HG03064 (cell line): Measurements from ENCODE around the gene FBXL17.
A peak's percentile ranks its signal among the peaks of the same experiment; 100 is the strongest.

ENCODE experiments used
- ATAC-seq: cut with Tn5 transposase; IDR thresholded peaks from one replicate; pipeline ENCODE4 v1.9.1; 2021; ENCODE audit warnings: low read depth; ENCODE audit not compliant: unreplicated experiment

Gene FBXL17

DNA sequence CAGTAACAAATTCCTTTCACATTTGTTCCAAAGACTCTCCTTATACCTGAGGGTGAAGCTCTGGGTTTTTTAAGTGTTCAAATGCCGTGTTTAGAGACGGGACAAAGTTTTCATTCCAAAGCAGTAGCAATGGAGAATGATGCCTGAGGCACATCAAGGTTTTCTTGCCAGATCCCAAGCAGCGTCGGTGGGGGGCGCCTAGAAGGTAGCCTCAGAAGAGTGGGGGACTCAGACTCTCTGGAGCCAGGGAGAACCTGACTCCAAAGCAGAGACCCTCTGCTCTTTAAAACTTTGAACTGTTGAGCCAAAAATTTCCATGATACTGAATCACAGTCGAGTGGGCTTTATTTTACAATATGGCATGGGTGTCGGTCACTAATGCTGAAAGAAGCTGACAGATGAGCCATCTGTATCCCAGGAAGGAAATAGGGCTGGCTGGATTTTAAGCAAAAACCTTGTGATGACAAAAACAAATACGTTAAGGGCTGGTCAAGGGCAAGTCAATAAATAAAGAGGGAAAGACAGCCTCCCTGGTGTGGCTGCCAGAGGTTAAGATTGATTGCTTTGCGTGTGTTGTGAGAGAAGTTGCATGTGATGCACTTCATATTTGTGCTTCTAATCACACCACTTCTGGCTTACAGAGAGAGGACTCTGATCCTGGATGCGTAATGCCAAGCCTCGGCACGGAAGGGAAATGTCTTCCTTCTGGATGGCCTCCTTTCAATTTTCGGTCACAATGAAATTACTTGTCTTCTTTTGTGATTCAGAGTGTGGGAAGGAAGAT is 550.1 kb downstream of the FBXL17 start:
- ATAC-seq = no peak

DNA sequence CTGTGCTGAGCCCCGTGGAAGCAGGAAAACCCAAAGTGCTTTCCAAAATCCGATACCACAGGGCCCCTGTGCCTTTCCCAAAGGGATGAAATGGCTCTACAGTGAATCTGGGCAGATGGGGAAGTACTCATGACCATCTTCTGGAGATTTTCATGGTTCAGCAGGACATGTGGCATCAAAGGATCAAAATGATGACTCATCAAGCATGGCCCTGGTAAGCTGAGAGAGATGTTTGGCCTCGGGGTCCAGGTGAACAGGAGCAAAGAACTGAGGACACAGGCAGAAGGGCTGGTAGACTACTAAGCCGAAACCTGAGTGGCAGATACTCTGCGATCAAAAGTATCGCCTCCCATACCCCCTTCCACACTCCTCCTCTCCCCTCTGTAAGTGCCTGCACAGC is 551.1 kb downstream of the FBXL17 start:
- ATAC-seq = no peak

DNA sequence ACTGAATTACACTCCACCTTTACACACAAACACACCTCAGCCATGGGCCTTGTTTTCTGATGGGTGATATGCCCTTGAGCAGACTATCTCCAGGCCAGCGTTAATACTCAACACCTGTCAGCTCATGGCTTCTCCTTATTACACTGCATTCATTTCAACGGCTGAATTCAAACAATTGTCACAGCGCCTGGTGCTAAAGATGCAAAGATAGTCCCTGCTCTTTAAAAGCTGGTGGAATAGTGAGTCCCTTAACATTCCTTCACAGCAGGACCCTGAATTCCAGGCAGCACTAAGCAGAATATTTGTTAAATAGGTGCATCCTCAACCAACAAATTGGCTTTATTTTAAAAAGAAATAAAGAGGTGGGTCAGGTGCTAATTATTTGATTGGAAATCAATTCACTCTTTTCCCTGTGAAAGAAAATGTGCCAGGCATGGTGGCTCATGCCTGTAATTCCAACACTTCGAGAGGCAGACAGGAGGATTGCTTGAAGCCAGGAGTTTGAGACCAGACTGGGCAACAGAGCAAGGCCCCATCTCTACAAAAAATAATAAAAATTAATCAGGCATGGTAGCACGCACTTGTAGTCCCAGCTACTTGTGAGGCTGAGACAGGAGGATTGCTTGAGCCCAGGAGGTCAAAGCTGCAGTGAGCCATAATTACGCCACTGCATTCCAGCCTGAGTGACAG is 555.4 kb downstream of the FBXL17 start:
- ATAC-seq = no peak

DNA sequence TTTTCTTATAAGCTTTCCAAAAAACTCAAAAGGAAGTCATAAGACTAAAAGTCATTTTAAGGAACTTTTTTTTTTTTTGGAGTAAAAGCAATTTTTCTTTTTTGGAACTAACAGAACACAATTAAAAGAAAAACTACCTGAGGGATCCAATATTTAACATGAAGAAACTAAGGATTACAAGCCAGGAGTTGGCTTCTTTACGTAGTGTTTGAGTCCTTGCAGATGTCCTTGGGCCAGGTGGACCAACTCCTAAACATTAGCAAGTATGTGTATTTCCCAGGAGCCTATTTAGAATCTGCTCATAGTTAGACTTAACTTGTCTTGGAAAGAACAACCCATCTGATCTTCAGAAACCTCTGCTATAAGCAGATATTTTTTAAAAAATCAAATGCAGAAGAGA is 557.1 kb downstream of the FBXL17 start:
- ATAC-seq = no peak

DNA sequence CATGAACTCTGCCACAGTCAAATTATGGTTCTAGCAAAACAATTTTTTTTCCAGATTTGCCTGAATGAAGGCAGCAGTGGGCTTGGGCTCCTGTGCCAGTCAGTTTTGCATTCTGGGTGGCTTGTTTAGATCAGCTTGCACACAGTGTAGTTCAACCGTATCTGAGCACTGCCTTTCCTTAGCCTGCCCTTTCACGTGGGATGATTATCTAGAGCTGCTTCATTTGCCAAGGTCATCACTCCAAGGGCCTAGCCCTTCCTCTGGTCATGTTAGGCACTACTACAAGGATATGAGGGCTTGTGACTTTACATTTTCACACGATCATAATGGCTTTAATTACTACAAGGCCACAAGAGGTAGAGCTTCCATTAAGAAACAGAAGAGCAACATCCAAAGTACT is 560.6 kb downstream of the FBXL17 start:
- ATAC-seq = no peak

DNA sequence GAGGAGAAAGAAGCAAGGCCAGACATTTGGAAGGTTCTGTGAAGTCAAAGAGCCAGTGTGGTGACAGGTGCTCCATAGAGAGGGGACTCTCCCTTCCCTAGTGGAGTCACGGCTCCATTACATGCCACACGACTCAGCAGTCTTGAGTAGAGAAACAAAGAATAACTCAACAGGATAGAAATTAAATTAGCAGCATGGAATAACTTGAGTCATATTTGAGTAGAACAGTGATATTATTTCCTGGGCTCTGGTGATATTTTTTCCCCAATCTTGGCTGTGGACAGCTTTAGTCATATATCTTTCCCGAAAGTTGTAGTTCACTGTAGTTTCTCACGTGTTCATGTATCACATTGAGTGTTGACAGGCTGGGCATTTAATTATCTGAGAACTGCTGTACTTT is 561.5 kb downstream of the FBXL17 start:
- ATAC-seq = no peak

DNA sequence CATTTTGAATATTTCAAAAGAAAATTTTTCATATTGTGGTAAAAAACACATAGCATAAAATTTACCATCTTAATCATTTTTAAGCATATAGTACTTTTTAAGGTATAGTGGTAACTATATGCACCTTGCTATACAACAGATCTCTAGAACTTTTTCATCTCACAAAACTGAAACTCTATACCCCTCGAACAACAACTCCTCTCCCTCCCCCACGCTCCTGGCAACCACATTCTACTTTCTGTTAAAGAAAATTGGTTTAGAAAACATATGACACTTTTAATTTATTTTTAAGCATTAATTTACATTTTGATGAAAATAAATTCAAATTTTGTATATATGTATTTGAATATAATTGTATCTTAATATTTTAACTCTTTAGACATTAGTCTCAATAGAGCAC is 563.9 kb downstream of the FBXL17 start:
- no peak for ATAC-seq

DNA sequence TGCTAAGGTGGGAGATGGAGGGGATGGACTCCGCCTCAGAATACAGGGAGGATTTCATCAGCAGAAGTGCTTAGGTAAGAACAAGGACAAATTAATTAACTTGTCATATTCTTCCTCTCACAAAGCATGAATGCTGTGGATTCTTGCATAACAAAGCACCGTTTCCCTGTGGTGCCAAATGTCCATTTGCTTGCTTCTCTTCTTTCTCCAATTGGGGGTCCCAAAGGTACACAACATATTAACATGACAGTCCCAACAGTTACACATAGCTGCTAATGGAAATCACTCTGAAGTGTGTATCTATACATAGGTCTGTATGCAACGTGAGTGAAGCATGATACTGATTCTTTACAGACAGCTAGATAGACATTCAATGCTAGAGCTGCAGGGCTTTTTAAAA is 564.5 kb downstream of the FBXL17 start:
- no peak for ATAC-seq

DNA sequence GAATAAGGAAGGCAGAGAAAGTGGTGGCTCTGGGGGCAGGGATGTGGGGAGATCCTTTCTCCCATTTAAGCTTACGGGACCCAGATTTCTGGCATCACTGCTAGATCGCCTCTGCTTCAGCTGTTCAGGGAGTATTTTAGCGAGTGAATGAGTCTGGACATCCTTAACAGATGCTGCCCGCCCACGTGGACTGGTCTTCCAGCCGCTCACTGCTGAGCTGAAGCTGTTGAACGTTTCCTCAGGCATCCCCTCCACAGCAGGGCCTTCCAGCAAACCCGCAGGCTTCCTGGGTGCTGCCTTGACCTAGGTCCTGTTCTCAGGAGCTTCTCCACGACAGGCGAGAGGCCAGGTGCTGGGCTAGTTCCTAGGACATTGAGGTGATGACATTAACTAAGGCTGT is 566.8 kb downstream of the FBXL17 start:
- ATAC-seq = no peak

DNA sequence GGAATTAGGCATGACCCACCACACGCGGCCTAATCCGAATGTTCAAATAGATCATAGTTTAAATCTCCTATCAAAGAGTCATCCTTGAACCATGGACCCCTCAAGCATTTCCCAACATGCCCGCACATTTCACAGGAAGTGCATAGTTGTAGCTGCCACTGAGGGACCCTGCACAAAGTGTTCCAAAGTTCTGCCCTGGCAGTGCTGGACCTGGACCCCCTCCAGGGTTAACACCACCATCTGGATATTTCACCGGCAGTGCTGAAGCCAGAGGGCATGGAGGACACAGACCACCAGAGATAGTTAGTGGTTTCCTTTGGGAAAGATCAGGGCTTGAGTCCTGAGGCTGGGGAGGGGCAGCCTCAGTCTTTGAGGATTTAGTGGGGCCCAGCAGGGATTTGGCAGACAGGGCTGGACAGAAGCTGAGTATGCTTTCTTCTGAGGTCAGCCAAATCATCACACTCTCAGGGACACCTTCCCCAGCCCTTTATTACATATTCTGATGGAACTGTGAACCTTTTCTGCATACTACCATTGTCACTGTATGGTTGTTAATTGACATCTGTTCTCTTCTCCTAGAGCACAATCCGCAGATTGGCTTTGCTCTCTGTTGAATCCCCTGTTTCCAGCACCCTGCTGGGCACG is 567.6 kb downstream of the FBXL17 start:
- ATAC-seq = no peak

DNA sequence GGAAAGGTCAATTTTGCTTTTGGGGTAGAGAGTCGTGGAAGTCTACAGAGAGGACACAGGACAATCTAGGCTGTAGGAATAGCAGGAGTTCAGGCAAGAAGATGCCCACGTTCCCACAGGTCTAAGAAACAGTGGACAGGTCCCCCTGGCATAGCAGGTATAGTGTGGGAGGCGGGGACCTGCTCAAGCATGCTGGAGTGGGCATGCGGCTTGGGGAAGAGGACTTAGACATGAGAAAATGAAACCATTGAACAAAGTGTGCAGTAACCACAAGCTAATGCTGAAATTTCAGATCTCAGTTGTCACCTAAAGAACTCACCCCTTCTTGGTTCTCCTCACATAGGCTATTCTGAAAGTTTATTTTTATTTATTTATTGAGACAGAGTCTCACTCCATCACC is 568.3 kb downstream of the FBXL17 start:
- peak; percentile 86 for ATAC-seq

DNA sequence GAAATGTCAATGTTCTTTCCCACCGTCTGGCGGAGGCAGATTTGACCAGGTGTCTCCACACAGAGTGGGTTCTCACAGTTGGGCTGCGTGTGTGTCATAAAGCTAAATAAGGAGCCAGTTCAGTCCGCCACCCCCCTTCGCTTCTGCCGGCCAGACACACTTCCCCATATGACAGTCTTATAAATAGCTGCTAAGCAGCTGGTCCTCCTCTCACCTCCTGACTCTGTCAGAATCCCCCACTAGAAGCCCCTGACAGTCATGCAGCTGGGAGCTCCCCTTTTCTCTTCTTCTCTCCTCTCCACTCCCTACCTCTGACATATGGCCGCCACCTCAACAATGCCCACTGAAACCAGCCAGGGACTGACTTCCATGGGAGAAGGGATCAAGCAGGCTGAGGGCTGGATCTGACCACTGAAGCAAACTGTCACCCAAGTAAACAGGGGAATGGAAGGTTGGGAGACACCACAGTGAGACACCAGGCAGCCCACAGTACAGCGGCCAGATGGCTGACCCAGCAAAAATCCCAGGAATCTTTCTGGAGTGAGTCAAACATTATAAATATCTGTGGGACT is 569.2 kb downstream of the FBXL17 start:
- ATAC-seq = peak; percentile 80

DNA sequence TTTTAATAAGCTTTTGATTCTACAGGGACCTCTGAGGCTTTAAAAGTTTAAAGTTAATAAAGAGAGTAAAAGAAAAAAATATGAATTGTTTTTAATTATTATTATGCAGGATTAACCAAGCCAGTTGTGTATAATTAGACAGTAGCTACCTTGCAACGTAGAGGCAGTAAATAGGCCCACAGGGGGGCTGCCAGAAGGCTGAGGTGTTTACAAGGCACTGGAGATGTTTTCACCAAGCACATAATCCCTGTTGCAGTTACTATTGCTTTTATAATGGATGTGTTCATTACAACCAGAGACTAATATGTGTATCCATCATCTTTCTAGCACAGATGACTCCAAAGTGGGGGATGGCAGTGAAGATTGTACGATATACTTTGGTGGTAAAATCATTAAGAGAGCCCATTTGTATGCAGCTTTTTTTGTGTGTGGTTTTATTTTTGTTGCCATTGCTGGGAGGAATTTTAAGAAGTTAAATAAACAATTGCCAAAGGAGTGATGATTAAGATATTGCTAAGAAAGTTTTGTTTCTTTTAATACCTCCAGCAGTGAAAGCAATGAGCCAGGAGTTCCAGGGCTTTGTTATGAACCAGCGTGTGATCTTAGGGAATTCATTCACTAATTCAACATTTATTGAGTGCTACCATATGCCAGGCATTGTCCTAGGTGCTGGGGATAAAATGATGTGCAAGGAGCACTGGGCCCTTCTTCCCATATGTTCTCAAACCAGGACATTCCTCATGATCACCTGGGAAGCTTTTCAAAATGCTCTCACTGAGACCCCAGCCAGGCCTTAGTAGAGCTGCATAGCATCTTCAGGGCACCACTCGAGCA is 572.5 kb downstream of the FBXL17 start:
- no peak for ATAC-seq
